COLO829 (cell line): ENCODE results near the gene GRB10.

Experiments used
- DNase-seq: peaks from one replicate; pipeline ENCODE4 v3.0.0; 2012; ENCODE audit warnings: low spot score

GRB10 gene

DNA sequence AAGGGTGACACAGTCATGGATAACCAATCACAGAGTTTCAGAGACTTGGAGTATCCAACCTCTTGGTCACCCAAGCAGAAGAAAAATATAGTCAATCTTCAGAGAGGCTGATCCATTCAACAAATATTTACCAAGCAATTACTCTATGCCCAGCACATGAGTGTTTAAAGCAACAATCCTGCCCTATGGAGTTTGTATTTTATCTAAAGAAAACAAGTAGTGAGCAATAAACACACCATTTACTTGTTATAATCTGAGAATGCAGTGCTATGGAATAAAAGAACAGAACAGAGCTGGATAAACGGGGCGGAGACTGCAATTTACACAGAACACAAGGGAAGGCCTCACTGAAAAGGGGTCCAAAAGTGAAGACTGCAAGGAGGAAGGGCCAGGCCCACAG is 63.8 kb downstream of the GRB10 start:
- no peak for DNase-seq

GRCh38 chr7:50718311-50718710 is 64.4 kb downstream of the GRB10 start:
- no peak for DNase-seq

- DNase-seq = no peak
Observed at GRCh38 chr7:50717181-50717580, 65.5 kb downstream of the GRB10 start.

DNA sequence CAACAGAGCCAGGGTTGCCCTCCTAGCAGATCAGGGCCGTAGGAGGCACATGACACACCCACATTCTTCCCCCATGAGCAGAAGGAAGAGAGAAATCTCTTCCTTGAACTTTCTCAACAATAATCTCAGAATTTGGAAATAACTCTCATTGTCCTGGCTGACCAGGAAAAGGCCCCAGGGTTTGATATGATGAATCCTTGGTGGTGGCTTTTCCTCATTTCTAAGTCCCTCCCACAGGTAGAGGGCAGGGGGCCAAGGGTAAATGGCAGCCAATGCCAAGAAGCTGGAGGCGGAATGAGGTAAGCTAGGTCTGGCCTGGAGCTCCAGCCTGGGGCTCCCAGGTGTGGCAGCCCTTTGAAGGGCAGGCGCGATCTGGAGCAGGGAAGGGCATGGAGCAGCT is 67.8 kb downstream of the GRB10 start:
- no peak for DNase-seq

DNA sequence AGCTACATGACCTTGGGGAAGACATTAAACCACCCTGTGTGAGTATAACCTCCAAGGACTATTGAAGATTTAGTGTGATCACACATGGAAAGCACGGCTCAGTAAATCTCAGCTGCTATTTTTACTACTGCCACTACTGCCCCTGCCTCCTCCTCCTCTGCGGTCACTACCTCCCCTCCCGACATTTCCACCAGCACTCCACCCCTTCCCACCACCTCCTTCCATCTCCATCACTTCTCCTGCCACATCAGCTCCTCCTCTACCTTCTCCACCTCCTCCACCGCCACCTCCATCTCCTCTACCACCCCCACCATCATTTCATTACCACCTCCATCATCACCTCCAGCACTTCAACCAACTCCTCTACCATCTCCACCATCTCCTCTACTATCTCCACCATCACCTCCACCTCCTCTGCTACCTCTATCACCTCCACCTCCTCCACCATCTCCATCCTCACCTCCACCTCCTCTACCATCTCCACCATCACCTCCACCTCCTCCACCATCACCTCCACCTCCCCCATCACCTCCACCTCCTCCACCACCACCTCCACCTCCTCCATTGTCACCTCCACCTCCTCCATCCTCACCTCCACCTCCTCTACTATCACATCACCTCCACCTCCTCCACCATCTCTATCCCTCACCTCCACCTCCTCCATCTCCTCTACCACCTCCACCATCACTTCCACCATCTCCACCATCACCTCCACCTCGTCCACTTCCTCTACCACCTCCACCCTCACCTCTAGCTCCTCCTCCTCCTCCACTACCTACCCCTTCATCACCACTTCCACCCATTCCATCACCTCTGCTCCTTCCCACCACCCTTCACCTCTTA is 69.4 kb downstream of the GRB10 start:
- no peak for DNase-seq

GRCh38 chr7:50712252-50713122 is 70.2 kb downstream of the GRB10 start:
- no peak for DNase-seq

DNA sequence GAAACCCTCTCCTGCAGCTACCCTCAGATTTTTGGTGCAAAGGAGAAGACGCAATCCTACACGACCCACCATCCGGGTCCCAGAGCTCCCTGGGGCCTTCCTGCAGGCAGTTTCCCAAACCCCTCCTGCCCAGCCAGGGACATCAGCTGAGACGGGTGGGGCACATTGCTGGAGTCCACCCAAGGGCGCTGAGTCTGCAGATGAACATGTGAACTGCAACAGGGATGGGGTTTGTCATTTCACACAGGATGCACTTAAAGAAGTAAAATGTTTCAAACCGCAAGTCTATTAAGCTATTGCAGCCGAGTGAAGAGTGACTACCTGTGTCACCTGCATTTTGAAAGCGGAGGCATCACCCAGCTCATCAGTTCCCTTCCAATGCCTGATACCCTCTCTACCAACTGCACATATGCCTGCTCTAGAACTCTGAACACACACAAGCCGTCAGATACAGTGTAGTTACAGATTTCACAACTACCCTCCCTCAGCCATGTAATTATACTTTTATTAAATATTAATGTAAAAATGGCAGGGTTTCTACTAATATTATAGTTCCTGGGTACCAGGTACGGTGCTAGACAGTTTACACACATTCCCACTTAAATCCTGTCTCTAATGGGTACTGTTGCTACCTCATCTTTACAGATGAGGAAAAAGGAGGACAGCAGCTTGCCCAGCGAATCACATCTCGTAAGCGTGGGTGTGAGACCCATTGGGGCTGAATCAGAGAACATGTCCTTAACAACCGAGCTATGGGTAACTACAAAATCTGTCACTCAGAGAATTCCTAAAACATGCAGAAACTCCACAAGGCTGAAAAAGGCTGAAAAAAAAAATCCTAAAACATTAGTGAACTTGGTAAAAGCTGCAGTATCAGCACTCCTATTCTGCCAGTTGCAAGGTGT is 71.2 kb downstream of the GRB10 start:
- no peak for DNase-seq

- DNase-seq = no peak
Observed at GRCh38 chr7:50710441-50711154, 72.1 kb downstream of the GRB10 start.

DNA sequence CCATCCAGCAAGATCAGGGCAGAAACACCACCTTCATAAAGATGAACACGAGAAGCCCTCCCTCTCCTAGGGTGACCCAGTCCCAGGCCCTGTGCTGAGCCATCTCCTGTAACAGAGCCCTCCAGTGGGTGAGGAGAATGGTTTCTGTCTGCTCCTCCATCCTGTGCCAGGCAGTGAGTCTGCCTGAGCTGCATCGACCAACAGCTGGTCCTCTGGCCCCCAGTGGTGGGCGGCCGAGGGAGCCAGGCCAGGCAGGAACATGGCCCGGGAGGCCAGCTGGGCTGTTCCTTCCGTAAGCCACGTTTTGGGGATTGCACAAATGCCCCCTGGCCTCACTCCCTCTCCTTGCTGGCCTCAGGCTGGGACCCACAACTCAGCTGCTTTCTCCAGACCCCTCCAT is 73.5 kb downstream of the GRB10 start:
- no peak for DNase-seq

DNA sequence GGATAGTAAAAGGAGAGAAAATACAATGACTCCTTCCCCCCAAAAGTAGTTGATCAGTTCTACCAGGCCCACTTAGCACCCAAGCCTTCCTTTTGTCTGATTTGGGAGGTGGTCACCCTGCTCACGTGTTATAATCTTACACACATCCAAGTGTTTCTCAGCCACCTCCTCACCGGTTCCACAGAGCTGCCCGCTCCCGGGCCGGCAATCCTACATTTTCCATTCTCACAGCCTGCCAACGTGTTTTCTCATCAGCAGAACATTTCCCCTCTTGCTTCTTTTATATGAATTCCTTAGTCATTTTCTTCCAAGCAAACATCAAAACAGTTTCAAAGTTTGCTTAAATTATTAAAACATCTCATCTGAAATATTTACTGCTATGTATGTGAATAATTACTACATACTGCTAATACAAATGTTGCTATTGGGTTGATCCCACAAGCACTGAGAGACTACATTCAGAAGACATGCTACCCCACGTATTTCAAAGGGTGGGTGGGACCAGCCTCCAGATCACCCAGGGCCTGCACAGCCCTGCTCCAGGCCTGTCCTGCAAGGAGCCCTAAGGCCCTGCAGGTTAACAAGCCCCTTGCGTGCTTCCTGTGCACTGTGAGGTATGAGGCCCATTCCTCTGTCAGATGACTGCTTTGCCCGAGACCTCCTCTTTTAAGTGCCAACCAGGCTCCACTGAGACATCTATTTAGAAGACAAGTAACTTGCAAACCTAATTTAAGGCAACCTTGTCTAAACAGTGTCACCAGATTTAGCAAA is 75.3 kb downstream of the GRB10 start:
- DNase-seq = no peak

GRCh38 chr7:50706469-50706937 is 76.2 kb downstream of the GRB10 start:
- DNase-seq = no peak

GRCh38 chr7:50704844-50705243 is 77.9 kb downstream of the GRB10 start:
- DNase-seq = no peak

- DNase-seq = no peak
Observed at GRCh38 chr7:50703654-50704053, 79.0 kb downstream of the GRB10 start.

- no peak for DNase-seq
Observed at GRCh38 chr7:50699143-50699542, 83.6 kb downstream of the GRB10 start.

- DNase-seq = no peak
Observed at GRCh38 chr7:50697748-50698147, 84.9 kb downstream of the GRB10 start.

DNA sequence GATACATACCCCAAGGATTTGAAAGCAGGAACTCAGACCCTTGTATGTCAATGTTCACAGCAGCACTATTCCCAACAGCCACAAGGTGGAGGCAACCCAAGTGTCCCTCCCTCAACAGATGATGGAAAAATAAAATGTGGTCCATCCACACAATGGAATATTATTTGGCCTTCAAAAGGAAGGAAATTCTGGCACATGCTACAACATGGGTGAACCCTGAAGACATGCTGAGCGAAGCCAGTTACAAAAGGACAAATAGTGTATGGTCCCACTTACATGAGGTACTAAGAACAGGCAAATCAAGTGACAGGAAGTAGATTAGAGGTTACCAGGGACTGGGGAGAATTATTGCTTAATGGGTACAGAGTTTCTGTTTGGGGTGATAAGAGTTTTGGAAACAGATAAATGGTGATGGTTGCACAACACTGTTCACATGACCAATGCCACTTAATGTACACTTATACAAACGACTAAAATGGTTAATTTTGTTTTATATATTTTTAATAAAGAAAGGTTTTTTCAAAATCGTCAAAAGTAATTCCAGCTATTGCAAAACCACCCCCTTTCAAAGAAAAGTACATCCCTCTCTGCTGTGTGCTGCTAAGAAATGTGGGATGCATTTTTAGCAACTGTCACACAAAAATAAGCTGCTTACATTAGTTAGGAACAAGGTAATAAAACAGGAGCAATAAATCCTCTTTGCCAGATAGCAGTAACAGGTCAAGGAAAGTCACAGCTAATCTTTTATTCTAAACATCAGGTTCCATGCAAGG is 85.7 kb downstream of the GRB10 start:
- no peak for DNase-seq

GRCh38 chr7:50695026-50695425 is 87.7 kb downstream of the GRB10 start:
- DNase-seq = no peak

- no peak for DNase-seq
Observed at GRCh38 chr7:50693455-50694130, 89.1 kb downstream of the GRB10 start.

DNA sequence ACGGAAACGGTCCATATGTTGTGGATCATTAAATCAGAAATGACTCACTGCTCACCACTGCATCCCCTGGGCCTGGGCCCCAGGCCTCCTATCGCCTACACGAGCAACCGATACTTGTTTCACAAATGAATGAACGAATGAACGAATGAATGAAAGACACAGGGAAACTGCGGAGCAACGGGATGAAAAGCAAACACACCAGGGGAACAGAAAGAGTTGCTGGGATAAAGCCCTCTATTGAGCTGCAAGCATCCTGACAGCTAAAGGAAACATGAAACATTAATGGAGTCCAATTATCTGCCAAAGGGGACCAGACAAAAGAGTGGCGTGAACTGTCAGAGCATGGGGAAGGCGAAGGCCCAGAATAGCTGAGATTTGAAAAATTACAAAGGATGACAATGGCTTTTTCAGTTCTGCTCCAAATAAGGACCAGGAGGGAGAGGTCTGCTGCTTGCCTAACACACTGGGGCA is 92.1 kb downstream of the GRB10 start:
- peak; percentile 18 for DNase-seq
